ENCODE measurements around the gene OR8K3. TPM values are rescaled to one million over a fixed set of nuclear protein-coding genes. Genes with fewer than 3 reads are reported as not detected.

Gene OR8K3
- polyA plus RNA-seq, 1 donor (not counting 4 experiments of a cell fraction or from before 2014, with no cell fraction given), result not detected

DNA sequence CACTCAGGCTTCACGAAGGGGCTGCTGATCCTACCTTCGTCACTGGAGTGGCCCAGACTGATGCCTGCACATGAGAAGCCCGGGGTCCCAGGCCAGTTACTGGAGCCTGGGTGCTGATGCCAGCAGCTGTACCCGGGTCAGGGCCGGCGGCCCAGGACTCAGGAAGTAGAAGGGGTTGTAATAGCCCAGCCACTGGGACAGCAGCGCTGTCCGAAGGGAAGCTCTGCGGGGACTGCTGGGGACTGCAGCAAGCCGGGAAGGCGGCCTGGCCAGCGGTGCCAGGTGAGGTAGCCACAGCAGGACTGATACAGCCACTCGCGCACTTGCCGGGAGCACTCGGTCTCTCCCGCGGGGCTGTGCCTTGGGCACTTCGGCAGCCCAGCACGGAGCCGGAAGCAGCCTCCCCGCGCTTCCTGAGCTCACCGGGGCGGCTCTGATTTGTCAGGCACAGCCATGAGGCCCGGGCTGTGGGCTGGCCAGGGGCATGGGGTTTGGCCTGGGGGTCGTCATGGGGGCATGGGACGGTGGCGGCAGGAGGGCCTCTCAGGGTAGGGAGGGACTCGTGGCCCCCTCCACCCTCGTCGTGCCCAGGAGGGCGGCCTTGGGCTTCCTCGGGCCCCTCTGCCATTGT, 17.0 kb downstream of the OR8K3 start:
- H3K36me3 ChIP-seq (ENCODE audit: control insufficient read depth in 2 of 2, extremely low read depth in 1 of 2, insufficient read depth in 2 of 2, low read length in 2 of 2), result no peaks in the 10 kb centered on the region
- no peak overlapping the region for H2AFZ ChIP-seq (ENCODE audit: control insufficient read depth, low read length)
- no peak overlapping the region for H3K4me3 ChIP-seq (ENCODE audit: control insufficient read depth in 2 of 3, extremely low read depth in 1 of 3, insufficient read depth in 2 of 3, low read depth in 1 of 3, low read length in 3 of 3)
- H3K9me3 ChIP-seq (ENCODE audit: control insufficient read depth, low read depth, low read length), result no peaks in the 10 kb centered on the region
- no peaks in the 10 kb centered on the region for H3K9me1 ChIP-seq (ENCODE audit: control insufficient read depth, extremely low read depth, insufficient read depth, low read length)
- H3K79me2 ChIP-seq (ENCODE audit: control insufficient read depth, insufficient read depth, low read length), result no peaks in the 10 kb centered on the region
- H4K20me1 ChIP-seq (ENCODE audit: control insufficient read depth, extremely low read depth, insufficient read depth, low read length), result no peaks in the 10 kb centered on the region
- no peak overlapping the region for H3K27ac ChIP-seq (ENCODE audit: control insufficient read depth, insufficient read depth, low read length)
- no peaks in the 10 kb centered on the region for H3K27me3 ChIP-seq (ENCODE audit: control insufficient read depth, extremely low read depth, insufficient read depth, low read length)
- no peak overlapping the region for H3K9ac ChIP-seq (ENCODE audit: control insufficient read depth, extremely low read depth, insufficient read depth, low read length)
- DNase-seq (ENCODE audit: low read depth, low spot score), result no peak
- TF ChIP-seq EZH2 (IDR thresholded peaks at IDR 0.05; ENCODE audit: low read length) (no peak), CTCF (optimal IDR thresholded peaks at IDR 0.05 in 1 of 3, IDR thresholded peaks at IDR 0.05 in 1 of 3, conservative IDR thresholded peaks at IDR 0.05 in 1 of 3; ENCODE audit: extremely low read depth in 1 of 3, insufficient read depth in 2 of 3, low read length in 3 of 3) (no peak)
- no peak for FAIRE-seq
- H3K4me1 ChIP-seq (ENCODE audit: control insufficient read depth, extremely low read depth, insufficient read depth, low read length), result no peaks in the 10 kb centered on the region
- dilution Hi-C loops (cut with MboI; ENCODE audit: extremely low pct_ligation_motif_present, low sequenced_read_pairs), result no loop called here
- H3K4me2 ChIP-seq (ENCODE audit: control insufficient read depth, extremely low read depth, insufficient read depth, low read depth, low read length), result no peak overlapping the region

GRCh38 chr11:56333156-56333555, 18.2 kb downstream of the OR8K3 start:
- H3K9ac ChIP-seq (ENCODE audit: control insufficient read depth, extremely low read depth, insufficient read depth, low read length), result no peak overlapping the region
- DNase-seq (ENCODE audit: low read depth, low spot score) (no peak), FAIRE-seq (no peak)
- H3K36me3 ChIP-seq (ENCODE audit: control insufficient read depth in 2 of 2, extremely low read depth in 1 of 2, insufficient read depth in 2 of 2, low read length in 2 of 2), result no peaks in the 10 kb centered on the region
- no peaks in the 10 kb centered on the region for H3K79me2 ChIP-seq (ENCODE audit: control insufficient read depth, insufficient read depth, low read length)
- H3K27ac ChIP-seq (ENCODE audit: control insufficient read depth, insufficient read depth, low read length), result no peak overlapping the region
- no peak overlapping the region for H3K4me3 ChIP-seq (ENCODE audit: control insufficient read depth in 2 of 3, extremely low read depth in 1 of 3, insufficient read depth in 2 of 3, low read depth in 1 of 3, low read length in 3 of 3)
- no peaks in the 10 kb centered on the region for H3K27me3 ChIP-seq (ENCODE audit: control insufficient read depth, extremely low read depth, insufficient read depth, low read length)
- H3K9me1 ChIP-seq (ENCODE audit: control insufficient read depth, extremely low read depth, insufficient read depth, low read length), result no peaks in the 10 kb centered on the region
- no peaks in the 10 kb centered on the region for H3K9me3 ChIP-seq (ENCODE audit: control insufficient read depth, low read depth, low read length)
- dilution Hi-C loops (cut with MboI; ENCODE audit: extremely low pct_ligation_motif_present, low sequenced_read_pairs), result no loop called here
- no peak overlapping the region for H2AFZ ChIP-seq (ENCODE audit: control insufficient read depth, low read length)
- TF ChIP-seq EZH2 (IDR thresholded peaks at IDR 0.05; ENCODE audit: low read length) (no peak), CTCF (optimal IDR thresholded peaks at IDR 0.05 in 1 of 3, IDR thresholded peaks at IDR 0.05 in 1 of 3, conservative IDR thresholded peaks at IDR 0.05 in 1 of 3; ENCODE audit: extremely low read depth in 1 of 3, insufficient read depth in 2 of 3, low read length in 3 of 3) (no peak)
- no peaks in the 10 kb centered on the region for H3K4me1 ChIP-seq (ENCODE audit: control insufficient read depth, extremely low read depth, insufficient read depth, low read length)
- no peak overlapping the region for H3K4me2 ChIP-seq (ENCODE audit: control insufficient read depth, extremely low read depth, insufficient read depth, low read depth, low read length)
- no peaks in the 10 kb centered on the region for H4K20me1 ChIP-seq (ENCODE audit: control insufficient read depth, extremely low read depth, insufficient read depth, low read length)

Measured in keratinocyte (primary cell).